Measurements from ENCODE around the gene C17orf58. TPM values are rescaled to one million over a fixed set of nuclear protein-coding genes. Genes with fewer than 3 reads are reported as not detected.
"Not testable (repeated sequence)": the region's sequence is repeated elsewhere in the genome, so short reads cannot be mapped to it uniquely, and the experiment has no call there.

Gene C17orf58
- total RNA-seq, 2 donors from 2014 or later, result 9.8 to 10.6 TPM

DNA sequence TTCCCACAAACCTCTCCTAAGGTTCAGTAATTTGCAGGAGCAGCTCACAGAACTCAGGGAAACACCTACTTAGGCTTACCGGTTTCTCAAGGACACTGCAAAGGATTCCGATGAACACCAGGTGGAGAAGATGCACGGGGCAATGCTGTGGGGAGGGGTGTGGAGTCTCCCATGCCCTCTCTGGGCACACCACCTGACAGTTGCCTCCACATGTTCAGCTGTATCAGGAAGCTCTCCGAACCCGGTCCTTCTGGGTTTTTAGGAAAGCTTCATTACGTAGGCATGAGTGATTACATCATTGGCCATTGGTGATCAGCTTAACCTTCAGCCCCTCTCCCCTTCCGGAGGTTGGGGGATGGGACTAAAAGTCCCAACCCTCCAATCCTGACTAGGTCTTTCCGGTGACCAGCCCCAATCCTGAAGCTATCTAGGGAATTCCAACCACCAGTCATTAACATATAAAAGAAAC is 21.6 kb downstream of the C17orf58 start:
- ATAC-seq (no peak), DNase-seq (no peak)
- intact Hi-C loops (cut with DNase I, micrococcal nuclease), result no loop called here

DNA sequence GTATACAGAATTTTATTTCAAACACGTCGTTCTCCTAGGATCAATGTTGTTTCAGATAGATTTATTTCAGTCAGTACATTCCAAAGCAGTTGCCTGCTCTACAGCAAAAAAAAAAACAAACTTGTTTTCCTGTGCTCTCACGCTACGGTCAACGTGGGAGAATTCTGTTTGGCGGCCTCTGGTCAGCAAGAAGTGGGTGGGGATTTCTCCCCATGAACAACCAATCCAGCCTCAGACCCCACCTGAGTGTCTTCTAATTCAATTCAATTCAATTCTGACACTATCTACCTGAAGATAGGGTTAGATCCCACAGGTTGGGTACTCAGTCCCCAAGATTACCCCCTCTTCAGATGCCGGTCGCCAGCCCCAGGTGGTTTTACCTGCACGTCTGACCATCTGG is 22.1 kb downstream of the C17orf58 start:
- no peak for ATAC-seq
- DNase-seq, result no peak
- intact Hi-C loops (cut with DNase I, micrococcal nuclease), result no loop called here

DNA sequence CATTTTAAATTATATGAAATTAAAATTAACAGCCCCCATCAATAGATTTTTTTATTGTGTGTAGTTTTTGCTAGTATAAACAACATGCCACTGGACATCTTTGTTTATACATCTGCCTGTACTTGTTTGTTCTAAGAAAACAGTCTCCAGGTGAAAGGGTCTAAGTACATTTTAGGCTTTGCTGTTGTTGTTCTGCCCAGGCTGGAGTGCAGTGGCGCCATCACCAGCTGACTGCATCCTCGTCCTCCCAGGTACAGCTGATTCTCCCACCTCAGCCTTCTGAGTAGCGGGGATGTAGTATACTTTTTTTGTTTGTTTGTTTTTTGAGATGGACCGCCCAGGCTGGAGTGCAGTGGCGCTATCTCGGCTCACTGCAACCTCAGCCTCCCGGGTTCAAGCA is 25.5 kb downstream of the C17orf58 start:
- DNase-seq (no peak), ATAC-seq (no peak)
- intact Hi-C loops (cut with DNase I, micrococcal nuclease), result no loop called here

DNA sequence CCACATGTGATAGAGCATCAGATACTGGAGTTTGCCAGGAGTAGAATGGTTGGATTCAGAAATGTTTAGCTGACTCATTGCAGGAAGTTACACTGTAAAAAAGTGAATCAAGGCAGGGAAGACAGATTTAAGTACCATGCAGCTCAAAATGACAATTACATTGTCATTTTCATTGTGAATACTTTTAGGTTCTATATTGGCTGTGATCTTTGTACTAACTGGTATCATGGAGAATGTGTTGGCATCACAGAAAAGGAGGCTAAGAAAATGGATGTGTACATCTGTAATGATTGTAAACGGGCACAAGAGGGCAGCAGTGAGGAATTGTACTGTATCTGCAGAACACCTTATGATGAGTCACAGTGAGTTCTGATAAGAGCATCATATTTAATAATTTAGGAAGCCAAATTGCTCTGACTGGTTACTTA is 33.1 kb downstream of the C17orf58 start:
- DNase-seq (peak; percentile 54 to 66), ATAC-seq (peak; percentile 73)
- intact Hi-C loops (cut with DNase I, micrococcal nuclease), result not testable (repeated sequence)

DNA sequence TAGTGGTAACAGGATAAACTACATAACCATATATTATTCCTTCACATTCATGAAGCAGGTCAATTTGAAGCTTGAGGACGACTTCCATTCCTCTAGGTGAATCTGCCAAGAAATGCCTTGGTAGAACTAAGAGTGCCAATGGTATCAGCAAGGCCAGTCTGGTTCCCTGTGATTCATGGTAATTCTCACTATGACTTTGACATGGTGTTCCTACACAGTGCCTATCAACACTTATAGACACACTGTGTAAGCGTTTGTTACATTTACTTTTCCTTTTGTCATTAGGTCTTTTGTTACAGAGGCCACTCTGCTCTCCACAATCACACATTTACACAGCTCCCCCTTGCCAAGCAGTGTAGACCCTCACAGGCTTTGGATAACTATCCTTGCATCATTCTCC is 34.1 kb downstream of the C17orf58 start:
- intact Hi-C loops (cut with DNase I, micrococcal nuclease); DNase-seq; ATAC-seq: not testable (repeated sequence)

DNA sequence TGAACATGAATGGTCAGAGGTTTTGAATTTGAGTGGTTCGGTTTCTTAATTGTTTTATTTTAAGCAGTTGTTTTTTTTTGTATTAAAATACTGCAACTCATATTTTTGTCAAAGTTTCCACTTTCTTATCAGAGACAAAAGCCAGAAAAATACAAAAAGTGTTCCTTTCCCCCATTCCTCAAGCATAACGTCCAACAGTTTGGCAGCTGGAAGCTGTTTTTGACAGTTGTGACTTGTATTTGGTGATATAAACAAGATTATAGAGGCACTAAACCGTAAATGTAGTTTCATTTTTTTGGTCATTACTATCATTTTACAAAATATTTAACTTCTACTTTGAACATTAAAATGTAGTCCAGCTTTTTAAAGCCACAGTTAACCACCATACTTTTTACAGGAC is 36.0 kb downstream of the C17orf58 start:
- DNase-seq; intact Hi-C loops (cut with DNase I, micrococcal nuclease); ATAC-seq: not testable (repeated sequence)

DNA sequence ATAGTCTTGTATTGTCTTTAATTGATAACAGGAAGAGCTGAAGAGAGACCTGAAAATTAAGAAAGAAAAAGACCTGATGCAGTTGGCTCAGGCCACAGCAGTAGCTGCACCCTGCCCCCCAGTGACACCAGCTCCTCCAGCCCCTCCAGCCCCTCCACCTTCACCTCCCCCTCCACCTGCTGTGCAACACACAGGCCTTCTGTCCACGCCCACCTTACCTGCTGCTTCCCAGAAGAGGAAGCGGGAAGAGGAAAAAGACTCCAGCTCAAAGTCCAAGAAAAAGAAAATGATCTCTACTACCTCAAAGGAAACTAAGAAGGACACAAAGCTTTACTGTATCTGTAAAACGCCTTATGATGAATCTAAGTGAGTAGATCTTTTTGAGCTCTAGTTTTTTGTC is 36.8 kb downstream of the C17orf58 start:
- DNase-seq (peak; percentile 48 to 51), ATAC-seq (peak; percentile 91)
- intact Hi-C loops (cut with DNase I, micrococcal nuclease), result no loop called here

DNA sequence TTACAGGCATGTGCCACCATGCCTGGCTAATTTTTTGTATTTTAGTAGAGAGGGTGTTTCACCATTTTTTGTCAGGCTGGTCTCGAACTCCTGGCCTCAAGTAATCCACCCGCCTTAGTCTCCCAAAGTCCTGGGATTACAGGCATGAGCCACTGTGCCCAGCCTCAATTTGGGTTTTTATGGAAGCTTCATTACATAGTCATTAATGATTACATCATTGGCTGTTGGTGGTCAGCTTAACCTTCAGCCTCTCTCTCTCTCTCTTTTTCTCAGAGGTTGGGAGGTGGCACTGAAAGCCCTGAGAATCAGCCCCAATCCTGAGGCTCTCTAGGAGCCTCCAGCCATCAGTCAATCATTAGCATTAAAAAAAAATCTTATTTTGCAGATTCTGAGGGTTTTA is 45.3 kb downstream of the C17orf58 start:
- DNase-seq, result no peak
- intact Hi-C loops (cut with DNase I, micrococcal nuclease), result no loop called here
- ATAC-seq, result no peak

DNA sequence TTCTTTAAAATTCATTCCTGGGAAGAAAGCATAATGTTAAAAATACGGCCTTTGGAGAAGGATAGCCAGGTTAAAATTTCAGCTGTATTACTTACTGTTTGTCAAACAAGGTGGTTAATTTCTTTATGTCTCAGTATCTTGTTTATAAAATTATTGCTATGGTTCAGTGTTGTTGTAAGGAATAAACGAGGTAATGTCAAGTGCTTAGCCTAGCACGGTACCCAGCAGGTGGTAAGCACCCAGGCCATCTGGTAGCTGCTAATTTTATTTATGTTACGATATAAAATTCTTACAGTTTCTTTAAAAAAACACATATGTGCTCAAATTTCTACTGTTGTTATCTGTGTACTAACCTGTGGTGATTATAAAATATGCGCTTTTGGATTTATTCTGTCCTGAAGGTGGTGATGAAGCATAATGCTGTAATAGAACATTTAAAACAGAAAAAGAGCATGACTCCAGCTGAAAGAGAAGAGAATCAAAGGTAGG is 48.9 kb downstream of the C17orf58 start:
- no peak for ATAC-seq
- DNase-seq, result no peak
- intact Hi-C loops (cut with DNase I, micrococcal nuclease), result no loop called here

DNA sequence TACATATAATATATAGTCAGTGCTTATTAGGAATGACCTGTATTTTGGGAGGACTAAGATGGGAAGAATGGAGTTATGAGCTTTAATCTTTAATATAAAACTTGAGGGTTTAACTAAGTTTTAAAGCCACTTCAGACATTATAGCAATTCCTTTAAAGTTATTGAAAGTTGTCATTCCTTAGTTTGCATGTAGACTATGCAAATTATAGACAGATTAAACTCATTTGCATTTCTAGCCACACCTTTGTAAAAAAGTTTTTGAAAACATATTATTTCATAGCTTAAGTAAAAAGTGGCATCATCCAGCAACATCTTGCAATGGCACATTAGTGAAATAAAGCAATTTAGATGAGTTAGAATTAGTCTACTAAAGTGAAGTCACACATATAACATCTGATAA is 49.8 kb downstream of the C17orf58 start:
- intact Hi-C loops (cut with DNase I, micrococcal nuclease), result no loop called here
- DNase-seq (no peak), ATAC-seq (no peak)

DNA sequence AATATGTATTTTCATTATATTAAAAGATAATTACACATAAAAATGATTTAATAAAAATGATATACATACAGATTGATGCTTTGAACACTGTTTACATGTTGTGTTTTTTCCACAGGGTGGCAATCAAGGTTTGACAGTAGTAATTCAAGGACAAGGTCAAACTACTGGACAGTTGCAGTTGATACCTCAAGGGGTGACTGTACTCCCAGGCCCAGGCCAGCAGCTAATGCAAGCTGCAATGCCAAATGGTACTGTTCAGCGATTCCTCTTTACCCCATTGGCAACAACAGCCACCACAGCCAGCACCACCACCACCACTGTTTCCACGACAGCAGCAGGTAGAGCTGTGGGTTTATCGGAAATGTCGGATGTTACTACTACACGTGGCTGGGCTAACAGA is 52.2 kb downstream of the C17orf58 start:
- intact Hi-C loops (cut with DNase I, micrococcal nuclease), result no loop called here
- DNase-seq (no peak), ATAC-seq (no peak)

DNA sequence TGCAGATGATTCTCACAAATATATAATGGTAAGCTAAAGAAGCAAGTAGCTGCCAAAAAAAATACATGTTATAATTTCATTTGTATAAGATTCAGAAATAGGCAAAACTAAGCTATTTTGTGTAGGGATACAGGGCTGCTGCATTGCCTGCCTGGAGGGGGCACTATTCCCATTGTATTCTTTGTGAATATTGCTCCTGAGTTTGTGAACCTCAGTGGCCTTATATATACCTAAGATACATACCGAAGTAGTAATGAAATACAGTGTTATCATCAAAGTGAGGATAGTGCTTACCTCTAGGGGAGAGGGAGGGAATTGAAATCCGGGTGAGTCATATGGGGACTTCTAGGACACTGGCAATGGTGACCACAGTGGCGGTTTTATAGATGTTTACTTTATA is 53.5 kb downstream of the C17orf58 start:
- DNase-seq (no peak), ATAC-seq (peak; percentile 40)
- intact Hi-C loops (cut with DNase I, micrococcal nuclease), result no loop called here

Other genes with a start within 250 kb of the C17orf58 start
- 10 to 100 TPM; 65.1 to 85.5 TPM for gene BPTF, start 171.0 kb downstream of the C17orf58 start, total RNA-seq
- 10 to 100 TPM; 23.6 to 41.9 TPM for gene KPNA2, start 39.3 kb upstream of the C17orf58 start, total RNA-seq